Stimulated activated CD4-positive, alpha-beta T cell treated with anti-CD3 and anti-CD28 coated beads, Interleukin-4, amount 100 ng/mL, for 48 hours (primary cell): ENCODE measurements around the gene TRPV2.
"Not testable (repeated sequence)": the region's sequence is repeated elsewhere in the genome, so short reads cannot be mapped to it uniquely, and the experiment has no call there.

Source experiments
- DNase-seq, 2 donors: peaks; one replicate each; pipeline ENCODE4 v3.0.0-alpha.2; 2020; ENCODE audit warnings: low read depth in 2 of 2

Gene TRPV2

GRCh38 chr17:16415031-16415924 lies at the start of gene TRPV2:
TRPV2 (plus strand) TSS chr17:16415571; CDS start chr17:16417669, 2,098 bp downstream.
- no peak for DNase-seq

GRCh38 chr17:16371742-16372141 lies 43.6 kb upstream of the TRPV2 start:
- DNase-seq = no peak

GRCh38 chr17:16374146-16374938 lies 41.0 kb upstream of the TRPV2 start:
- DNase-seq = no peak

GRCh38 chr17:16377941-16378341 lies 37.4 kb upstream of the TRPV2 start:
- DNase-seq = no peak

GRCh38 chr17:16378636-16379282 lies 36.6 kb upstream of the TRPV2 start:
- no peak for DNase-seq

GRCh38 chr17:16379654-16380053 lies 35.7 kb upstream of the TRPV2 start:
- no peak for DNase-seq

GRCh38 chr17:16380640-16381495 lies 34.5 kb upstream of the TRPV2 start, which contains the start of gene UBB:
UBB (plus strand) TSS chr17:16381091; CDS start chr17:16381908, 817 bp downstream.
- DNase-seq = peak; percentile 88 to 92

GRCh38 chr17:16381496-16381820 lies 33.9 kb upstream of the TRPV2 start:
- peak; percentile 22 to 30 for DNase-seq

- no peak for DNase-seq
Observed at GRCh38 chr17:16383216-16383615, 32.2 kb upstream of the TRPV2 start.

GRCh38 chr17:16383772-16384287 lies 31.5 kb upstream of the TRPV2 start:
- no peak for DNase-seq

- DNase-seq = no peak
Observed at GRCh38 chr17:16384557-16384956, 30.8 kb upstream of the TRPV2 start.

GRCh38 chr17:16386126-16386507 lies 29.3 kb upstream of the TRPV2 start:
- not testable (repeated sequence) for DNase-seq

- no peak for DNase-seq
Observed at GRCh38 chr17:16391451-16391850, 23.9 kb upstream of the TRPV2 start.

- not testable (repeated sequence) for DNase-seq
Observed at GRCh38 chr17:16392491-16392890, 22.9 kb upstream of the TRPV2 start.

- DNase-seq = not testable (repeated sequence)
Observed at GRCh38 chr17:16395887-16396286, 19.5 kb upstream of the TRPV2 start.

GRCh38 chr17:16396693-16397092 lies 18.7 kb upstream of the TRPV2 start:
- DNase-seq = not testable (repeated sequence)

- DNase-seq = no peak
Observed at GRCh38 chr17:16398270-16399267, 16.8 kb upstream of the TRPV2 start.

GRCh38 chr17:16403847-16404246 lies 11.5 kb upstream of the TRPV2 start:
- DNase-seq = not testable (repeated sequence)

- DNase-seq = no peak
Observed at GRCh38 chr17:16406742-16407674, 8.4 kb upstream of the TRPV2 start.
